SK-N-SH treated with all-trans-retinoic acid at 6 μM for 48 hours (cell line): Measurements from ENCODE around the gene CD28.

ENCODE experiments used
- ARNTL ChIP-seq: fragments of 450-650 bp; formaldehyde crosslinking; IDR thresholded peaks from 2 replicates; pipeline ENCODE4 v1.5.0; 2020; ENCODE audit warnings: low read depth, mild to moderate bottlenecking, moderate library complexity, borderline replicate concordance
- CREB5 ChIP-seq: fragments of 250-450 bp; sonication (Bioruptor Pico); IDR thresholded peaks from 2 replicates; pipeline ENCODE4 v1.5.1; 2020; ENCODE audit warnings: low read depth, mild to moderate bottlenecking, moderate library complexity
- CSRNP3 ChIP-seq: fragments of 250-450 bp; sonication (Bioruptor Pico); IDR thresholded peaks from 2 replicates; pipeline ENCODE4 v1.5.1; 2021; ENCODE audit warnings: mild to moderate bottlenecking, moderate library complexity
- GLIS3 ChIP-seq: fragments of 250-450 bp; sonication (Bioruptor Pico); IDR thresholded peaks from 2 replicates; pipeline ENCODE4 v1.5.0; 2020; ENCODE audit warnings: mild to moderate bottlenecking, moderate library complexity
- PATZ1 ChIP-seq: fragments of 250-450 bp; sonication (Bioruptor Pico); IDR thresholded peaks from 2 replicates; pipeline ENCODE4 v1.8.0; 2020; ENCODE audit warnings: mild to moderate bottlenecking, moderate library complexity, borderline replicate concordance
- POU6F1 ChIP-seq: fragments of 250-450 bp; sonication (Bioruptor Pico); IDR thresholded peaks from 2 replicates; pipeline ENCODE4 v1.8.0; 2021; ENCODE audit warnings: low read depth, mild to moderate bottlenecking, moderate library complexity, borderline replicate concordance
- PPARA ChIP-seq: fragments of 250-450 bp; sonication (Bioruptor Pico); IDR thresholded peaks from 2 replicates; pipeline ENCODE4 v1.5.0; 2020; ENCODE audit warnings: mild to moderate bottlenecking, borderline replicate concordance
- TOX ChIP-seq: fragments of 250-450 bp; sonication (Bioruptor Pico); IDR thresholded peaks from 2 replicates; pipeline ENCODE4 v1.8.0; 2021; ENCODE audit warnings: mild to moderate bottlenecking, moderate library complexity, borderline replicate concordance
- ZC3H10 ChIP-seq: fragments of 250-450 bp; sonication (Bioruptor Pico); IDR thresholded peaks from 2 replicates; pipeline ENCODE4 v1.5.1; 2021; ENCODE audit warnings: mild to moderate bottlenecking, moderate library complexity
- ZFP3 ChIP-seq: fragments of 250-450 bp; sonication (Bioruptor Pico); IDR thresholded peaks from 2 replicates; pipeline ENCODE4 v1.5.0; 2020; ENCODE audit warnings: mild to moderate bottlenecking, moderate library complexity
- ZNF565 ChIP-seq: fragments of 450-650 bp; formaldehyde crosslinking; conservative IDR thresholded peaks from 2 replicates; pipeline ENCODE4 v1.5.0; 2020; ENCODE audit warnings: low read depth, mild to moderate bottlenecking, moderate library complexity
- ZNF70 ChIP-seq: fragments of 450-650 bp; formaldehyde crosslinking; IDR thresholded peaks from 2 replicates; pipeline ENCODE4 v1.5.0; 2020; ENCODE audit warnings: mild to moderate bottlenecking, moderate library complexity
- ZNF8 ChIP-seq: fragments of 450-650 bp; formaldehyde crosslinking; IDR thresholded peaks from 2 replicates; pipeline ENCODE4 v1.5.0; 2020; ENCODE audit warnings: mild to moderate bottlenecking, moderate library complexity

- no peak for TF ChIP-seq GLIS3 (CRISPR knock-in tag)
- no peak for TF ChIP-seq ZFP3
- no peak for TF ChIP-seq PPARA
- TF ChIP-seq TOX: no peak
- TF ChIP-seq CREB5 (CRISPR knock-in tag): no peak
- no peak for TF ChIP-seq ZNF8 (CRISPR knock-in tag)
- TF ChIP-seq ARNTL (CRISPR knock-in tag): no peak
- TF ChIP-seq PATZ1 (CRISPR knock-in tag): no peak
- TF ChIP-seq ZC3H10 (CRISPR knock-in tag): no peak
- TF ChIP-seq ZNF565: no peak
- TF ChIP-seq ZNF70 (CRISPR knock-in tag): no peak
- no peak for TF ChIP-seq CSRNP3 (CRISPR knock-in tag)
- TF ChIP-seq POU6F1 (CRISPR knock-in tag): no peak
Observed at GRCh38 chr2:203761121-203761520, 54.7 kb downstream of the CD28 start.
